Gastroesophageal sphincter (tissue), 3 donors: Measurements from ENCODE around the gene CEMIP2.

Source experiments
- CTCF ChIP-seq, 4 experiments: fragments of 200-600 bp in 2 of 4; fragments of 450-650 bp in 2 of 4; sonication (generic) in 1 of 4; IDR thresholded peaks; one replicate each; pipeline ENCODE4 v1.5.1; 2017 to 2019; ENCODE audit warnings: antibody characterized with exemption in 4 of 4, mild to moderate bottlenecking in 2 of 4, moderate library complexity in 2 of 4
- POLR2AphosphoS5 ChIP-seq: sonication (generic); formaldehyde crosslinking; IDR thresholded peaks from one replicate; pipeline ENCODE4 v1.6.1; 2017; ENCODE audit warnings: antibody characterized with exemption

GRCh38 chr9:71762900-71763653, 5.2 kb downstream of the CEMIP2 start:
- TF ChIP-seq CTCF (IDR thresholded peaks at IDR 0.05) (no peak), POLR2AphosphoS5 (no peak)
